ENCODE data around the gene LIPC. TPM values are rescaled to one million over a fixed set of nuclear protein-coding genes. Genes with fewer than 3 reads are reported as not detected.

The LIPC gene
- total RNA-seq, 1 experiment from 2014 or later, result not detected

DNA sequence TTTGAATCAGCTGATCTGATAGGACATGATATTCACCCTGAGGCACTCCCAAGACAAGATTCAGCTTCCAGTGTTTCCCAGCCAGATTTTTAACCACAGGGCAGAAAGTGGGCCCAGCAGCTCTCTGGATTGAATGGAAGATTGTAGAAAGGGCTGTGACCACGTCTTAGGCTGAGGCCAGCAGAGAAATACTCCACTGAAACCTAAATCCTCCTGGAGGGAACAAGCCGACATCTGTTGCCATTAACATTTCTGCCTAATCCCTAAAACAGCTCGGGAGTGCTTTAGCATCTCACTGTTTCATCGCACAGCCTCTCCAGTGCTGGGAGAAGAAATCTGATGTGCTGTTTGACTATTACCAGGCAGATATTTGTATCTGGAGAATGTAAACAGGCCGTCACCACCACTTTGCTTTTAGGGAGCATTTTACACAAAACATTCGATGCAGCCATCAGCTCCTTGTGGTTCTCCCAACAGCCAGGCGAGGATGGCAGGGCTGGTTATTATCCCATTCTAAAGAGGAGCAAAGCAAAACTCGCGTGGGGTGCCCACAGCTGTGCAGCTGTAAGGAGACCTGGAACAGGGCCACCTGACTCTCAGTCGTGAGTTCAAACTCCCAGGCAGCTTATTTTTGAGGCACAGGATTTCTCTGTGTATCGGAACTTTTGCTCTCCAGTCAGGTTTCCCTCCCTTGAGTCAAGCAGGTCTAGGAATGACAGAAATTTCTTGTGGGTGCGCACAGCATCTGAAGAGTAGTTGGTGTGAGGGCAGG, 117.4 kb downstream of the LIPC start:
- CTCF ChIA-PET, result interaction anchor here (1.3 kb wide), 1 partner anchor 321 kb away, joined by 4 read pairs; no protein-coding TSS in a partner anchor
- Mint-ChIP-seq H3K36me3 (no peaks in the 10 kb centered on the region), H3K9me3 (no peaks in the 10 kb centered on the region), H3K27me3 (ENCODE audit: low read depth) (no peaks in the 10 kb centered on the region), H3K4me3 (no peak overlapping the region), H3K4me1 (peaks cover 12% of the 10 kb centered on the region), H3K27ac (no peak overlapping the region)
- POLR2A ChIA-PET, result no interaction called here
- DNase-seq (ENCODE audit: low spot score) (no peak), ATAC-seq (no peak)
- TF ChIP-seq MLX (CRISPR knock-in tag; IDR thresholded peaks at IDR 0.05) (no peak), ZNF425 (CRISPR knock-in tag; conservative IDR thresholded peaks at IDR 0.05) (no peak), PRRX2 (CRISPR knock-in tag; IDR thresholded peaks at IDR 0.05) (no peak), E2F1 (CRISPR knock-in tag; IDR thresholded peaks at IDR 0.05) (no peak), FOXJ3 (CRISPR knock-in tag; IDR thresholded peaks at IDR 0.05; ENCODE audit: borderline replicate concordance) (no peak), HMGA2 (CRISPR knock-in tag; IDR thresholded peaks at IDR 0.05) (no peak), MAX (CRISPR knock-in tag; IDR thresholded peaks at IDR 0.05) (no peak), MXD4 (CRISPR knock-in tag; IDR thresholded peaks at IDR 0.05; ENCODE audit: borderline replicate concordance) (no peak)
- TF ChIP-seq, protein P1, sequence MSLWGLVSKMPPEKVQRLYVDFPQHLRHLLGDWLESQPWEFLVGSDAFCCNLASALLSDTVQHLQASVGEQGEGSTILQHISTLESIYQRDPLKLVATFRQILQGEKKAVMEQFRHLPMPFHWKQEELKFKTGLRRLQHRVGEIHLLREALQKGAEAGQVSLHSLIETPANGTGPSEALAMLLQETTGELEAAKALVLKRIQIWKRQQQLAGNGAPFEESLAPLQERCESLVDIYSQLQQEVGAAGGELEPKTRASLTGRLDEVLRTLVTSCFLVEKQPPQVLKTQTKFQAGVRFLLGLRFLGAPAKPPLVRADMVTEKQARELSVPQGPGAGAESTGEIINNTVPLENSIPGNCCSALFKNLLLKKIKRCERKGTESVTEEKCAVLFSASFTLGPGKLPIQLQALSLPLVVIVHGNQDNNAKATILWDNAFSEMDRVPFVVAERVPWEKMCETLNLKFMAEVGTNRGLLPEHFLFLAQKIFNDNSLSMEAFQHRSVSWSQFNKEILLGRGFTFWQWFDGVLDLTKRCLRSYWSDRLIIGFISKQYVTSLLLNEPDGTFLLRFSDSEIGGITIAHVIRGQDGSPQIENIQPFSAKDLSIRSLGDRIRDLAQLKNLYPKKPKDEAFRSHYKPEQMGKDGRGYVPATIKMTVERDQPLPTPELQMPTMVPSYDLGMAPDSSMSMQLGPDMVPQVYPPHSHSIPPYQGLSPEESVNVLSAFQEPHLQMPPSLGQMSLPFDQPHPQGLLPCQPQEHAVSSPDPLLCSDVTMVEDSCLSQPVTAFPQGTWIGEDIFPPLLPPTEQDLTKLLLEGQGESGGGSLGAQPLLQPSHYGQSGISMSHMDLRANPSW (CRISPR knock-in tag; conservative IDR thresholded peaks at IDR 0.05; ENCODE audit: low read depth), result no peak

GRCh38 chr15:58549785-58550074, 117.9 kb downstream of the LIPC start:
- ATAC-seq (no peak), DNase-seq (ENCODE audit: low spot score) (no peak)
- Mint-ChIP-seq H3K27ac (no peak overlapping the region), H3K36me3 (no peaks in the 10 kb centered on the region), H3K9me3 (no peaks in the 10 kb centered on the region), H3K27me3 (ENCODE audit: low read depth) (no peaks in the 10 kb centered on the region), H3K4me1 (peaks cover 13% of the 10 kb centered on the region), H3K4me3 (no peak overlapping the region)
- ChIA-PET POLR2A (no interaction called here), CTCF (interaction anchor here (1.3 kb wide), 1 partner anchor 322 kb away, joined by 4 read pairs; no protein-coding TSS in a partner anchor)
- TF ChIP-seq NR3C1 (CRISPR knock-in tag; conservative IDR thresholded peaks at IDR 0.05; ENCODE audit: low read depth) (no peak), TP53 (CRISPR knock-in tag; IDR thresholded peaks at IDR 0.05) (no peak), GTF2I (CRISPR knock-in tag; conservative IDR thresholded peaks at IDR 0.05) (no peak)
- TF ChIP-seq, protein P2, sequence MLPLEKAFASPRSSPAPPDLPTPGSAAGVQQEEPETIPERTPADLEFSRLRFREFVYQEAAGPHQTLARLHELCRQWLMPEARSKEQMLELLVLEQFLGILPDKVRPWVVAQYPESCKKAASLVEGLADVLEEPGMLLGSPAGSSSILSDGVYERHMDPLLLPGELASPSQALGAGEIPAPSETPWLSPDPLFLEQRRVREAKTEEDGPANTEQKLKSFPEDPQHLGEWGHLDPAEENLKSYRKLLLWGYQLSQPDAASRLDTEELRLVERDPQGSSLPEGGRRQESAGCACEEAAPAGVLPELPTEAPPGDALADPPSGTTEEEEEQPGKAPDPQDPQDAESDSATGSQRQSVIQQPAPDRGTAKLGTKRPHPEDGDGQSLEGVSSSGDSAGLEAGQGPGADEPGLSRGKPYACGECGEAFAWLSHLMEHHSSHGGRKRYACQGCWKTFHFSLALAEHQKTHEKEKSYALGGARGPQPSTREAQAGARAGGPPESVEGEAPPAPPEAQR (CRISPR knock-in tag; IDR thresholded peaks at IDR 0.05), result no peak
